Measurements from ENCODE around the gene RRP9.

DNA sequence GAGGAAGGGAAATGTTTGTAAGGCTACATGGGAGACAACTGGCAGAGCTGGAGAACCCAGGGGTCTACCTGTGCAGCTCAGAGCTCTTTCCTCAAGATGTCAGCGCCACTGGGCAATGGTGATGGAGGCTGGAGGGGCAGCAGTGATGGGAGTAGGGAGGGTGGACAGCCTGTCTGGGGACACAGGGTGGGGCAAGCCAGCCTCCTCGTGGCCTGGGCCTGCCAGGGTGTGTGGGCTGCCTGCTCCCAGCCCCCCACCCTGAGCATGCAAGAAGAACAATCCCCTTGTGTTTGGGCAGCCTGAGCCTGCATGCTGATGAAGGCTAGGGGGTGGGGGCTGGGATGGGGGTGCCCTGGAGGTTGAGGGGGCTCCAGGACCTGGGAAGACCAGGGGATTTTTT lies 24.3 kb upstream of the RRP9 start:
- no peak for TF ChIP-seq RAD21 (IDR thresholded peaks at IDR 0.05; ENCODE audit: low read depth)
- no peak for TF ChIP-seq EP300 (IDR thresholded peaks at IDR 0.05; ENCODE audit: borderline replicate concordance)
